ENCODE data around the gene ALOX5AP.

The ALOX5AP gene

DNA sequence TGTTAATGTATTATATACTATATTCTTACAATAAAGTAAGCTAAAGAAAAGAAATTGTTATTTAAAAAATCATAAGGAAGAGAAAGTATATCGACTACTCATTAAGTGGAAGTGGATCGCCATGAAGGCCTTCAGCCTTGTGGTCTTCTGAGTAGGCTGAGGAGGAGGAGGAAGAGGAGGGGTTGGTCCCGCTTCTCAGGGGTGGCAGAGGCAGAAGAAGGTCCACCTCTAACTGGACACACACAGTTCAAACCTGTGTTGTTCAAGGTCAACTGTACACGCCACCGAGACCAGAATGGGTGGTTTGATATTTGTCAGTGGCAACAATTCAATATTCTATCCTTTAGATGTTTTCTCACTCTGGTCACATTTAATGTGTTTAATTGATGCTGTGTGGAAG lies 67.2 kb downstream of the ALOX5AP start:
- DNase-seq: no peak

- DNase-seq: peak; percentile 67
Observed at GRCh38 chr13:30802953-30803478, 67.7 kb downstream of the ALOX5AP start.

- no peak for DNase-seq
Observed at GRCh38 chr13:30803749-30804148, 68.4 kb downstream of the ALOX5AP start.

GRCh38 chr13:30804474-30804873 lies 69.1 kb downstream of the ALOX5AP start:
- DNase-seq: no peak

GRCh38 chr13:30805132-30805537 lies 69.8 kb downstream of the ALOX5AP start:
- no peak for DNase-seq

- DNase-seq: no peak
Observed at GRCh38 chr13:30805603-30806011, 70.3 kb downstream of the ALOX5AP start.

DNA sequence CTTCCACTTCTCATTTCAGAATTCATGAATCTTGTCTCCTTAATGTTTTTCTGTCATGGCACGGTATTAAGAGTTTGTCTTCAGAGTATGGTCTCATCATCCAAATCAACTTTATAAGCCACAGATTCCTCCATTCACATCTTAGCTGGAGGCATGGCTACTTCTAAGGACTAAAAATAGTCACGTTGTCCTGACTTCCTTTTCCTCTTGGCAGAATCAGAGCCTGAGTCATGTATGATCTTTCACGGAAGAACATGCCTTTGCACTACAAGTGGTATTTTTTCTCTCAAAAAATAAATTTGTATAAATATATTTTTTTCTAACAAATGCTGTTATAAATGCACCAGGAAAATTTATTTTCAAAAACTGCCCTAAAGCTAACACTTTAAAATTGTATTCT lies 71.4 kb downstream of the ALOX5AP start:
- DNase-seq: no peak

- no peak for DNase-seq
Observed at GRCh38 chr13:30807392-30807791, 72.0 kb downstream of the ALOX5AP start.

GRCh38 chr13:30808600-30808999 lies 73.3 kb downstream of the ALOX5AP start:
- DNase-seq: no peak

- DNase-seq: no peak
Observed at GRCh38 chr13:30809787-30810186, 74.4 kb downstream of the ALOX5AP start.

DNA sequence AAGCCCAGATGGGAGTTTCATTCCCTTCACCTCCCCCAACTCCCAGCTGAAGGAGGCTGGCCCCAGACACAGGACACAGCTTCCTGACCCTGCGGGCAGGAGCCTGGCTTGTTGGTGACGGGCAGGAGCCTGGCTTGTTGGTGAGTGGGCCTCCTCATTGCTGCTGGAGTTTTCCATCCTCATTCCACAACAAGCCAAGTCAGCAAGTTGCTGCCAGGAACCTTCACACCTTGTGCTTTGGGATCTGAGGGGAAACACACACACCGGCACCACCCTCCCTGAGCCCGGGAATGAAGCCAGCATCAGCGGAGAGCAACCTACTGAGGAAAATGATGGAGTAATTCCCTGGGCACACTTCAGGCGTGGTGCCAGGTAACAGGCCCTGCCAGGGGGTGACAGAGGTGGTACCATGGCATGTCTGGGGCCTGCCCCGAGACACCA lies 74.9 kb downstream of the ALOX5AP start:
- DNase-seq: peak; percentile 74

DNA sequence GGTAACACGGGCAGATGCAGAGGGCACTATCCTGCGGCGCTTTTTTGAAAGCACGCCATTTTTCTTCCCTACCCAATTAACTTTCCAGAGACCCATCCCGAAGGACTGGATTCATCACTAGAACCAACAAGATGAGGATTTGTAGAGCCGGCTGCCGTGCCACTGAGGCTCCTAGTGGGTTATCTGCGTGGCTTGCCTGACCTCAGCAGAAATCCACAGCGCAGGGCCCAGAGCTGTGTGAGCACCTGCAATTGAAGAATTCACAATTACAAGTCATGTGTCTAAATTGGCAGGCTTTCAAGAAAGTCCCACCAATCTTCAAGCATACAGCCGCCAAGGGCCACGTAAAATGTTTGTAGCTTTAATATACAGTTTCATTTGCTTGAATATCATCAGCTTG lies 75.5 kb downstream of the ALOX5AP start:
- DNase-seq: peak; percentile 58

Measured in NCI-H345 (cell line).